Stomach smooth muscle (tissue), 2 donors: ENCODE results near the gene USP5.
A peak's percentile ranks its signal among the peaks of the same experiment; 100 is the strongest.
"Not testable (repeated sequence)": the region's sequence is repeated elsewhere in the genome, so short reads cannot be mapped to it uniquely, and the experiment has no call there.

Experiments
- H3K27ac ChIP-seq: one replicate; pipeline ENCODE4 v1.7.0; 2013; ENCODE audit warnings: mild to moderate bottlenecking, low read length, inconsistent platforms
- H3K27me3 ChIP-seq, 2 donors: one replicate each; pipeline ENCODE4 v1.7.0; 2013; ENCODE audit warnings: low read length in 2 of 2; ENCODE audit not compliant: insufficient read depth in 2 of 2, control insufficient read depth in 1 of 2
- H3K36me3 ChIP-seq, 2 donors: one replicate each; pipeline ENCODE4 v1.7.0; 2013; ENCODE audit warnings: low read length in 2 of 2; ENCODE audit not compliant: control insufficient read depth in 2 of 2, insufficient read depth in 2 of 2
- H3K4me1 ChIP-seq: one replicate; pipeline ENCODE4 v1.7.0; 2013; ENCODE audit warnings: low read length; ENCODE audit not compliant: control insufficient read depth, insufficient read depth
- H3K4me3 ChIP-seq, 2 donors: one replicate each; pipeline ENCODE4 v1.7.0; 2013; ENCODE audit warnings: low read length in 2 of 2
- H3K9ac ChIP-seq, 2 donors: one replicate each; pipeline ENCODE4 v1.7.0; 2013; ENCODE audit warnings: low read length in 2 of 2, mild to moderate bottlenecking in 1 of 2
- H3K9me3 ChIP-seq, 2 donors: one replicate each; pipeline ENCODE4 v1.7.0; 2013; ENCODE audit warnings: low read length in 2 of 2; ENCODE audit not compliant: control insufficient read depth in 2 of 2
- donor health status: healthy.
- donor health status: Pancreatic carcinoma.

The USP5 gene

DNA sequence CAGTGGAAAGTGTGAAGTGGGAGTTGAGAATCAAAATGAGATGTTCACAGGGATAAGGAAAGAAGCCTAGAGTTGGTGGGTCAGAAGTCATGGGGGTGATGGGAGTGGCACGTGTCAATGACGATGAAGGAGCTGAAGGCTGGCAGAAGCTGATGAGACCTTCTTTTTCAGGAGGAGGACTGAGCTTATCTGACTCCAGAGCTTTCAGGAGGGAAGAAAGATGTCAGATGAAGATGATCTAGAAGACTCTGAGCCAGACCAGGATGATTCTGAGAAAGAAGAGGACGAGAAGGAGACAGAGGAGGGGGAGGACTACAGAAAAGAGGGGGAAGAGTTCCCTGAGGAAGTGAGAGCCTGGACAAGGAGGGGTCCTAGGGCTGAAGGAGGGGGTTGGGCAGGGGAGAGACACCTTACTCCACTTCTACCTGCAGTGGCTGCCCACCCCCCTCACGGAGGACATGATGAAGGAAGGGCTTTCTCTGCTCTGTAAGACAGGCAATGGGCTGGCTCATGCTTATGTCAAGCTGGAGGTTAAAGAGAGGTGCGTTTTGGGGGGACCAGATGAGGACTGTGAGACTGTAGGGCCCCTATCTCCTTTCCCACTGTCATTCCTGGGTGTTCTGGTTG, 53.6 kb downstream of the USP5 start:
- Histone ChIP-seq H3K27ac (peak overlapping the region; percentile 76), H3K4me3 (peak overlapping the region; percentile 98 to 99), H3K9ac (peak overlapping the region; percentile 93 to 97), H3K4me1 (peaks cover 13% of the 10 kb centered on the region), H3K27me3 (no peaks in the 10 kb centered on the region), H3K9me3 (no peaks in the 10 kb centered on the region), H3K36me3 (peaks cover 7 to 10% of the 10 kb centered on the region in 2 donors)

DNA sequence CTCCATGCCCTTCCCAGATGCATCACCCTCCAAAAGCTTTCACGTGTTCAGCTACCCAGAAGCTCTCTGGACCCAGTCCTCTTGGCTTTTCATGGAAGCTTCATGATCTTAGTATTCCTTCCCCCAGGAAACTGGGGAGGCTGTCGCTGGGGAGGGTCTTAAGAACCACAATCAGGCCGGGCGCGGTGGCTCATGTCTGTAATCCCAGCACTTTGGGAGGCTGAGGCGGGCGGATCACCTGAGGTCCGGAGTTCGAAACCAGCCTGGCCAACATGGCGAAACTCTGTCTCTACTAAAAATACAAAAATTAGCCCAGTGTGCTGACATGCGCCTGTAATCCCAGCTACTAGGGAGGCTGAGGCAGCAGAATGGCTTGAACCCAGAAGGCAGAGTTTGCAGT, 56.2 kb downstream of the USP5 start:
- not testable (repeated sequence) for H3K9ac ChIP-seq, H3K4me3 ChIP-seq, H3K36me3 ChIP-seq, H3K27me3 ChIP-seq, H3K27ac ChIP-seq, H3K9me3 ChIP-seq
- H3K4me1 ChIP-seq = peaks cover 14% of the 10 kb centered on the region

DNA sequence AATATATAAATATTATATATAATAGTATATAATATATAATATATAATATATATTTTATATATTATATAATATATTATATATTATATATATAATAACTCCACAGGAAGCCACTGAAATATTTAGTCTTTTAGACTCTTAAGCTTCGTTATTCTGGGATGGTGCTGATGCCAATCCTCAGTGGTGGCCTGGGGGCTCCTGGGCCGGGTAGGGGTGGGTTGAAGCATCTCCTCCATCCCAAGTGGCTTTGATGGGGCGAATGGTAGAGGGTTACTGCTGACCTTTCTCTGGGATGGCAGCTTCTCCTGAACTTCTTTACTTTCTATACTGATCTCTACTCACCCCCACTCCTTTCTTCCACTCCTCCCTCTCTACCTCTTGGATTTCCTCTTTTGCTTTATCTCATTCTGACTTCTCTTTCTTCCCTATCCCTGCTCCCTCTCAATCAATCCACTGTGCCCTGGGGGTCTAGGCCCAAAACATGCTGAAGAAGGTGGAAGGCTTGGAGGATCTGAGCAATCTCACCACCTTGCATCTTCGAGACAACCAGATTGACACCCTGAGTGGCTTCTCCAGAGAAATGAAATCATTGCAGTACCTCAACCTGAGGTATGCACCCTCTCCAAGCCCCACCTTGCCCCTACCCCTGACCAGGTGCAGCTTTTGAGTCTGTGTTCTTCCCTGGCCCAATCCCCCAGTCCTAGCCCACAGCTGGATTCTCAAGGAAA, 57.6 kb downstream of the USP5 start:
- H3K9ac ChIP-seq = no peak overlapping the region
- no peak overlapping the region for H3K4me3 ChIP-seq
- H3K9me3 ChIP-seq = no peaks in the 10 kb centered on the region
- H3K36me3 ChIP-seq = peaks cover 7 to 10% of the 10 kb centered on the region in 2 donors
- peaks cover 16% of the 10 kb centered on the region for H3K4me1 ChIP-seq
- H3K27me3 ChIP-seq = no peaks in the 10 kb centered on the region
- H3K27ac ChIP-seq = no peak overlapping the region

DNA sequence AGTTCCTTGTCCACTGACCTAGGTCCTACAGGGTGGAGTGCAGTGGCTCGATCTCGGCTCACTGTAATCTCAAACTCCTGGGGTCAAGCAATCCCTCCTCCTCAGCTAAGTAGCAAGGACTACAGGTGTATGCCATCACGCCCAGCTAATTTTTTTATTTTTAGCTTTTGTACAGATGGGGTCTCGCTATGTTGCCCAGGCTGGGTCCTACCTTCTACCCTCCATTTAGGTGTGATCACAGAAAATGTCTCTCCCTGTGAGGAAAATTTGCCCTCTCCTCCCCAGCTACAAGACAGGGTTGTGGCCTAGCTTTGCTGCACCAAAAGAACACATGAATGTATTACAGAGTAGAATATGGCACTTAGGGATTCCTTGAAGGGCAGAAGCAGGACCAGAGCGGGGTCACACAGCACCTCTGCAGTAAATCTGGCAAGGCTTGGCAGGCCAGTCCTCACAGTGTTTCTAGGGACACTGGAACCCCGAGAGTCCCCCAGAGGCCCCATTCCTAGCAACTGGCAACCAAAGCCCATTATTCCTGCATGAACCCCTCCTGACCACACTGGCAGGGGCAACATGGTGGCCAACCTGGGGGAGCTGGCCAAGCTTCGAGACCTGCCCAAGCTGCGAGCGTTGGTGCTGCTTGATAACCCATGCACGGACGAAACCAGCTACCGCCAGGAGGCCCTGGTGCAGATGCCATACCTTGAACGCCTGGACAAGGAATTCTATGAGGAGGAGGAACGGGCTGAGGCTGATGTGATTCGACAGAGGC, 60.4 kb downstream of the USP5 start:
- no peak overlapping the region for H3K9ac ChIP-seq
- H3K36me3 ChIP-seq = peaks cover 6 to 11% of the 10 kb centered on the region in 2 donors
- H3K4me1 ChIP-seq = peaks cover 24% of the 10 kb centered on the region
- H3K27ac ChIP-seq = no peak overlapping the region
- H3K27me3 ChIP-seq = no peaks in the 10 kb centered on the region
- no peak overlapping the region for H3K4me3 ChIP-seq
- no peaks in the 10 kb centered on the region for H3K9me3 ChIP-seq

GRCh38 chr12:6914246-6914946, 62.4 kb downstream of the USP5 start, which contains the start of gene ENO2:
Gene ENO2 (plus strand): TSS chr12:6914580. CDS start chr12:6915833, 1,253 bp downstream.
- peak within 1 kb of the TSS; percentile 92 for H3K27ac ChIP-seq
- H3K27me3 ChIP-seq = no peaks in the 10 kb centered on the region
- no peaks in the 10 kb centered on the region for H3K9me3 ChIP-seq
- peak within 1 kb of the TSS; percentile 82 to 83 for H3K4me3 ChIP-seq
- H3K9ac ChIP-seq = peak within 1 kb of the TSS; percentile 80 to 91
- H3K4me1 ChIP-seq = peaks cover 24% of the 10 kb centered on the region
- H3K36me3 ChIP-seq = peaks cover 10 to 17% of the 10 kb centered on the region in 2 donors

DNA sequence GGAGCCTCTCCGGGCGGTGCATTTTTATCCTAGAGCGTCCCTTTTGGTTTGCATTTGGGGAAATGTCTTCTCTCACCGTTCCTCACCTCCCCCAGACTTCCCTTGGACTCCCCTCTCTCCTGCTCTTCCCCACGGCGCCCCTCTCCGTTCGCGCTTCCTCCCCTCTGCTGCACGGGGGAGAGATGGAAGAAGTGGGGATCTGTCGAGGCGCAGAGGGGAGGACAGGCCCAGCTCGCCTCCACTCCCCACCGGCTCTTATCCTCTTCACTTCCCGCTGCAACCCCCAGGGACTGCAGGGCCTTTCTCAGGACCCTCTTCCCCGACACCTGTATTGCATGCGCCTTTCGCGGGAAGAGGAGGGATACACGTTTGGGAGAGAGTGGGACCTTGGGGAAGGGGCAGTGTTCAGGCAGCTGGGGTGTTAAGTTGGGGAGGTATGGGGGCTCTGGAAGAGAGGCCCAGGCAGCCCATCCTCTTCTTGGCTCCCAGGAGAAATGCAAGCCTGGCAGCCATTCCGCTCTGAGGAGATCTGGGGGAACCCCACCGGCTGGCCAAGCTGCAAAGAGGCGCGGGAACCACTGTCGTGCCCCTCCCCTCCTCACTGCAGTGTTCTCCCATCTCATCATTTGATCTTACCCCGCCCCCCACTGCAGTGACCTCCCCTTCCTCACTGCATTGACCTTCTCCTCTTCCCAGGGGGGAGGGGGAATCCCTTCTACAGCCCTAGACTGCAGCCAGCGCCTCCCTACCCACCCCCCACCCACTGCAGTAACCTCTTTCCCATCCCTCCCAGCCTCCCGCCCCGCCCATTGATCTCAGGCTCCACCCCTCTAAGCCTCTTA, 63.2 kb downstream of the USP5 start:
- peaks cover 14 to 24% of the 10 kb centered on the region in 2 donors for H3K36me3 ChIP-seq
- peak overlapping the region; percentile 92 for H3K27ac ChIP-seq

GRCh38 chr12:6915789-6916285, 63.9 kb downstream of the USP5 start:
- Histone ChIP-seq H3K27ac (peak overlapping the region; percentile 92), H3K9me3 (no peaks in the 10 kb centered on the region), H3K27me3 (no peaks in the 10 kb centered on the region), H3K4me3 (peak overlapping the region in 1 of 2 donors; percentile 22), H3K36me3 (peaks cover 14 to 24% of the 10 kb centered on the region in 2 donors), H3K4me1 (peaks cover 24% of the 10 kb centered on the region), H3K9ac (no peak overlapping the region)

More for the DNA sequence above, 63.2 kb downstream of the USP5 start:
- peak overlapping the region; percentile 82 to 83 for H3K4me3 ChIP-seq
- no peaks in the 10 kb centered on the region for H3K27me3 ChIP-seq
- peak overlapping the region; percentile 74 to 91 for H3K9ac ChIP-seq
- H3K4me1 ChIP-seq = peaks cover 24% of the 10 kb centered on the region
- no peaks in the 10 kb centered on the region for H3K9me3 ChIP-seq
